ENCODE results near the gene C19orf85. TPM values are rescaled to one million over a fixed set of nuclear protein-coding genes. Genes with fewer than 3 reads are reported as not detected.

C19orf85 gene
- total RNA-seq, 6 experiments from 2014 or later, result not detected

DNA sequence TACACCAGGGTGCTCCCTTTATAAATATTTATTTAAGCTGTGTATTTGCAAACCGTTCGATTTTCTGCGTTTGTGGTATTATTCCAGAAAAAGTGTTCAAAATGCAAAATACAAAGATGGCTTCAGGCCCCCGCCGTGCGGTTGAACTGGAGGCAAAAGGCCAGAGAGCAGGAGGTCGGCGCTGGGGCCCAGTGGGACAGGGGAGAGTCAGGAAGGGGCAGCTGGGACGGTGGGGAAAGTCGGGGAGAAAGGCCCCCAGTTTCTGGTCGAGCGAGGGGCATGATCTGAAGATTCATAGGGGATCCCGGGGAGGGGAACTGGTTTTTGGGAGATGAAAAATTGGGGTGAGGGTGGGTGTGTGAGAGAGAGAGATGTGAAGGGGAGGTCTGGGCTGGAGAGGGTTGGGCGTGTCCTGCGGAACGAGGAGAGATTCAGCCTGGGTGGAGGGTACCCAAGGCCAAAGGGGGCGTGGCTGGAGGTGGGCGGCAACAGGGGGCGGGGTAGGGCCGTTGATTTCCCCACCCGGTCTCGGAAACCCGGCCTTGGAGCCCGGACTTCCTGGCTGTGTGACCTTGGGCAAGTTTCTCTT lies 3.8 kb downstream of the C19orf85 start:
- peaks cover 31% of the 10 kb centered on the region for H3K4me1 Mint-ChIP-seq (ENCODE audit: low read depth)

DNA sequence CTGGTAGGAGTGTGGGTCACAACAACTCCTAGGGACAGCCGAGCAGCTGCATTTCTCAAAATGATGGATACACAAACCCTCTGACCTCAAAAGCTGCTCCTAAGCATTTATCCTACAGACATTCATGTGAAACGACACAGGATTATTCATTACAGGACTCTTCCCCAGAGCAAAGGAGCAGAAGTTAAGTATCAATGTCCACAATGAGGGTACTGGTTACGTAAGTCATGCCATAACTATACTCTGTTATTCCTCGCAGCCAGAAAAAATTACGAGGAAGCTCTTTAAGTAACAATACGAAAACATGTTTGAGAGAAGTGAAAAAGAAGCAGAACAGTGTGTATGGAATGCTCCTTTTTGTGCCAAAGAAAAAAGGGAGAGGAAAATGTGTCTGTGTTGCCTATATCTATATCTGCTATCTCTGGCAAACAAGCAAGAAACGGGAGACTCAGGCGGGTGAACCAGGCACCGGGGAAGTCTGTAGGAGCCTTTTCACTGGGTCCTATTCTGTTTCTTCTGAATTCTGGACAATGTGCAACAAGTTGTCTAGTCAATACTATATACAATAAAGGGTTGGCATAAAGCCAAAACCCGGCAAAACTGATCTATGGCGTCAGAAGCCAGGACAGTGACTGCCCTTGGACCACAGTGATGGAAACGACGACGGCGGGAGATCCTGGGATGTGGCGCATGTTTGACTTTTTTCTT lies 4.4 kb downstream of the C19orf85 start:
- TF ChIP-seq, protein P1, sequence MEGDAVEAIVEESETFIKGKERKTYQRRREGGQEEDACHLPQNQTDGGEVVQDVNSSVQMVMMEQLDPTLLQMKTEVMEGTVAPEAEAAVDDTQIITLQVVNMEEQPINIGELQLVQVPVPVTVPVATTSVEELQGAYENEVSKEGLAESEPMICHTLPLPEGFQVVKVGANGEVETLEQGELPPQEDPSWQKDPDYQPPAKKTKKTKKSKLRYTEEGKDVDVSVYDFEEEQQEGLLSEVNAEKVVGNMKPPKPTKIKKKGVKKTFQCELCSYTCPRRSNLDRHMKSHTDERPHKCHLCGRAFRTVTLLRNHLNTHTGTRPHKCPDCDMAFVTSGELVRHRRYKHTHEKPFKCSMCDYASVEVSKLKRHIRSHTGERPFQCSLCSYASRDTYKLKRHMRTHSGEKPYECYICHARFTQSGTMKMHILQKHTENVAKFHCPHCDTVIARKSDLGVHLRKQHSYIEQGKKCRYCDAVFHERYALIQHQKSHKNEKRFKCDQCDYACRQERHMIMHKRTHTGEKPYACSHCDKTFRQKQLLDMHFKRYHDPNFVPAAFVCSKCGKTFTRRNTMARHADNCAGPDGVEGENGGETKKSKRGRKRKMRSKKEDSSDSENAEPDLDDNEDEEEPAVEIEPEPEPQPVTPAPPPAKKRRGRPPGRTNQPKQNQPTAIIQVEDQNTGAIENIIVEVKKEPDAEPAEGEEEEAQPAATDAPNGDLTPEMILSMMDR (IDR thresholded peaks at IDR 0.05), result no peak
- Mint-ChIP-seq H3K4me3 (peak overlapping the region; percentile 94), H3K9me3 (no peaks in the 10 kb centered on the region), H3K27me3 (ENCODE audit: insufficient read depth) (no peaks in the 10 kb centered on the region; the same call in 1 of the 2 replicates), H3K27ac (peak overlapping the region; percentile 82), H3K4me1 (ENCODE audit: low read depth) (peaks cover 30% of the 10 kb centered on the region), H3K36me3 (ENCODE audit: low read depth) (no peaks in the 10 kb centered on the region)
- DNase-seq, result peak; percentile 23

More for the DNA sequence above, 3.8 kb downstream of the C19orf85 start:
- Mint-ChIP-seq H3K4me3 (peak overlapping the region; percentile 94), H3K36me3 (ENCODE audit: low read depth) (no peaks in the 10 kb centered on the region), H3K9me3 (no peaks in the 10 kb centered on the region), H3K27ac (peak overlapping the region; percentile 82), H3K27me3 (ENCODE audit: insufficient read depth) (no peaks in the 10 kb centered on the region; the same call in 1 of the 2 replicates)
- DNase-seq, result peak; percentile 48
- TF ChIP-seq, protein P1 (IDR thresholded peaks at IDR 0.05), result no peak

DNA sequence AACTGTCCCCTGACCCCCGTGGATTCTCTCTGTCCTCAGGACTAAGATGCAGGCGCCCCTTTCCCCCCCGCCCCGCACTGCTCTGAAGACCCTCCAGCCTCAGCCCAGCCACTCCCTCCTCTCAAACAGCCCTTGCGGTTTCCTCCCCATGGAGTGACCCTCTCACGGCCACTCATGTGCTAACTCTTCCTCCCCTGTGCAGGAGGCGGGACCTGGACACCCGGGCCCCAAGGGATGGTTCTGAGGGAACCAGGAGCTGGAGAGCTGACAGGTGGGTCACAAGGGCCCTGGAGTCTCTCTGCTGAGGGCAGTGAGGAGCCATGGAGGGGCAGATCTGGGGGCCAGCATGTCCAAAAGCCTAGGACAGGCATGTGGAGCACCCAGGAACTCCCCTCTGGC lies 5.0 kb downstream of the C19orf85 start:
- TF ChIP-seq, protein P1 (IDR thresholded peaks at IDR 0.05), result no peak
- no peaks in the 10 kb centered on the region; the same call in 1 of the 2 replicates for H3K27me3 Mint-ChIP-seq (ENCODE audit: insufficient read depth)
- no peak overlapping the region; the same call in 1 of the 2 replicates for H3K4me3 Mint-ChIP-seq
- no peak for DNase-seq
- H3K36me3 Mint-ChIP-seq (ENCODE audit: low read depth), result no peaks in the 10 kb centered on the region
- H3K27ac Mint-ChIP-seq, result no peak overlapping the region
- no peaks in the 10 kb centered on the region for H3K9me3 Mint-ChIP-seq
- H3K4me1 Mint-ChIP-seq (ENCODE audit: low read depth), result peaks cover 30% of the 10 kb centered on the region

DNA sequence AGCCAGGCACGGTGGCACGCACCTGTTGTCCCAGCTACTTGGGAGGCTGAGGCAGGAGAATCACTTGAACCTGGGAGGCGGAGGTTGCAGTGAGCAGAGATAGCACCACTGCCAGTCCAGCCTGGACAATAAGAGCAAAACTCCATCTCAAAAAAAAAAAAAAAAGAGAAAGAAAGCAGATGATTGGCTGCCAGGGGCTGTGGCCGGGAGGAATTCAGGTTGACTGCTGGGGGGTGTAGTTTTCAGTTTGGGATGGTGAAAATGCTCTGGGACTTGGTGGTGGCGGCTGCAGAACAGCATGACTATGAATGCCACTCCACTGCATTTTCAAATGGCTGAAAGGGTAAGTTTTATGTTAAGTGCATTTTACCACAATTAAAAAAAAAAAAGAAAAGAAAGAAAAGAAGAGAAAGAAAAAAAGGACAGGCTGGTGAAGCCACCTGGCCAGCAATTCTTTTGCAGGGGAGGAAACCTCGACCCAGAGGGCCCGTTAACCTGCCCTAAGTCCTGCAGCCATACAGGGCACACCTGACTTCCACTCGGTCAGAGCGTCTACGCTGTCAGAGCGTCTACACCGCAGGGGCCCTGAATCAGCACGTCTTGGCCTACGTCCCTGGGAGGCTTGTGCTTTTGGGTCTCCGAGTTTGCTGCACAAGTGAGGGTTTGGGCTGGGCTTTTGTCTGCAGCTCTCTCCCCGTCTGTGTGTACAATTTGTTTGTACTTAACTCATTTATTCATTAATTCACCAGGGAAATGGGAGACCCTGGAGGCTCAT lies 6.7 kb downstream of the C19orf85 start:
- Mint-ChIP-seq H3K4me3 (no peak overlapping the region), H3K27ac (no peak overlapping the region), H3K9me3 (no peaks in the 10 kb centered on the region), H3K27me3 (ENCODE audit: insufficient read depth) (peaks cover 2% of the 10 kb centered on the region), H3K36me3 (ENCODE audit: low read depth) (peaks cover 6% of the 10 kb centered on the region), H3K4me1 (ENCODE audit: low read depth) (peaks cover 28% of the 10 kb centered on the region)
- TF ChIP-seq, protein P1 (IDR thresholded peaks at IDR 0.05), result no peak
- no peak for DNase-seq

DNA sequence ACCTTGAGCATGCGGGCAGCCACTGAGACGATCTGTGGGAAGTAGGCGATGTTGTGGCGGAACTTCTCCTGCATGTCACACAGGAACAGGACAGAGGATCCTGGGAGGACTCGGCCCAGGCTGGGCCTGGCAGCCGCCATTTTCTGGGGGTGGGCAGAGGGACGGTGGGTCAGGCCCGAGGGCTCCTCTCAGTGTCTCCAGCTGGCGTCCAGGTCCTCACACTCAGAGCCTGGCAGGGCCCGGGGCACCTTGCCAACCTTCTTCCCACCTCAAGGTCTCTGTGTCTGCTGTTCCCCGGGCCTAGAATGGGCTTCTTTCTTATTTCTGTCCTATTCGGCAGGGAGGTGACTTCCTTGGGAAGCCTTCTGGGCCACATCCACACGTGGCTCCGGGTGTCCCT lies 8.2 kb downstream of the C19orf85 start:
- Mint-ChIP-seq H3K27me3 (ENCODE audit: insufficient read depth) (peaks cover 8% of the 10 kb centered on the region), H3K4me3 (no peak overlapping the region), H3K9me3 (no peaks in the 10 kb centered on the region), H3K36me3 (ENCODE audit: low read depth) (peaks cover 6% of the 10 kb centered on the region), H3K27ac (no peak overlapping the region), H3K4me1 (ENCODE audit: low read depth) (peaks cover 17% of the 10 kb centered on the region)
- TF ChIP-seq, protein P1 (IDR thresholded peaks at IDR 0.05), result no peak
- no peak for DNase-seq
